GM19025 (cell line): Measurements from ENCODE around the gene SFXN5.
"Not testable (repeated sequence)": the region's sequence is repeated elsewhere in the genome, so short reads cannot be mapped to it uniquely, and the experiment has no call there.

ENCODE experiments used
- ATAC-seq: cut with Tn5 transposase; IDR thresholded peaks from one replicate; pipeline ENCODE4 v1.9.1; 2021; ENCODE audit warnings: mild to moderate bottlenecking, low read depth, moderate library complexity; ENCODE audit not compliant: unreplicated experiment

The SFXN5 gene

DNA sequence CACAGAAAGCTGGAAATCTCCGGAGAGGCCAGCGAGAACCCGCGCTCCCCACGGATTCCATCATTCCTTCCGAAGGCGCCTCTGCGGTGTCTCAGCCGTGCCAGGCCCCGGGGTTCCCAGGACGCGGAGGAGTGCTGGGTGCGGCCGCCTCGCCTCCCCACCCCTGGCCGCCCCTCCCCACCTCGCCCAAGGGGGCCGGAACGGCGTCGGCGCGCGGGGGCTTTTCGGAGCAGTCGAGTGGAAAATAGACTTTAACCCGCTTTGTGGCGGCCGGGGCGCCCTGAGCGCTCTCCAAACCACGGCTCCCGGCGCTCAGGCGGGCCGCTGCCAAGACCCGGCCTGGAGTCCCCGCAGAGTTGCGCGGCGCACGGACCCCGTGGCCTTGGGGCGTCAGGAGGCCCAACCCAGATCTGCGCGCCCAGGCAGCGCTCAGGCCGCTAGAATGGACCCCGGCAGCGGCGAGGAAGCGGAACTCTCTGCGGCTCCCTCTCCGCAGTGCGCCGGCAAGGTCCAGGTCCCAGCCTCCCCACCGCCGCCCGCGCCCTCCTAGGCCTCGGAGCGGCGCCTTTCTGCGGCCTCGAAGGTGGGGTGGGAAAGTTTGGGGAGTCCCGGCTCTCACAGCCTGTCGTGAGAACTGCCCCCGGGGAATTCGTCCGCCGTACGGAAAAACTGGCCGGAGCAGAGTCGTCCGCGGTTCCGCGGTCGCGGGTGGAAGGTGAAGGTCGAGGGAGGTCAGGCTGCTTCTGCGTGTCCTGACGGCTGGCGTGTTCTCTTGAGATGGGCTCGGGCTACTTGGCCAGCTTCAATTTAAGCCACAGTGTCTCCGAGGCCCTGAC is 155.4 kb downstream of the SFXN5 start:
- peak; percentile 54 for ATAC-seq

- ATAC-seq, result no peak
Observed at GRCh38 chr2:72915320-72915906, 156.1 kb downstream of the SFXN5 start.

- no peak for ATAC-seq
Observed at GRCh38 chr2:72914589-72915319, 156.8 kb downstream of the SFXN5 start.

DNA sequence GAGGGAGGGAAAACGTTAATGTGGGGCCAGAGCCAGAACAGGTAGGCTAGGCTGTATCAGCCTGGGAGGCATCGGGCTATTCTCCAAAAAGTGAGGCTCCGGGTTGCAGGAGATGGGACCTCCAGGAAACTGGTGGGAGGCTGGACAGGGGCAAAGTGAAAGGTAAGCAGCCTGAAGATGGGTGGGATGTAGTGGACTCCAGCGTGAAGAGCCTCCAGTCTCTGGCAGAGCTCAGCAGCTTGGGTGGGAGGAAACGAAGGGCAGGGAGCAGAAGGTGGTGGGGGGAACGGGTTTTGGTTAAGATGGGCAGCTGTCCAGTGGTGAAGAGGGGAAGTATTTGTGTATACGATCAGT is 157.3 kb downstream of the SFXN5 start:
- ATAC-seq, result no peak

GRCh38 chr2:72913486-72914205 is 157.9 kb downstream of the SFXN5 start:
- no peak for ATAC-seq

- no peak for ATAC-seq
Observed at GRCh38 chr2:72911256-72911655, 160.3 kb downstream of the SFXN5 start.

GRCh38 chr2:72908741-72909140 is 162.8 kb downstream of the SFXN5 start:
- ATAC-seq, result no peak

- not testable (repeated sequence) for ATAC-seq
Observed at GRCh38 chr2:72907369-72907768, 164.1 kb downstream of the SFXN5 start.

- no peak for ATAC-seq
Observed at GRCh38 chr2:72901426-72901825, 170.1 kb downstream of the SFXN5 start.

- no peak for ATAC-seq
Observed at GRCh38 chr2:72900191-72900825, 171.2 kb downstream of the SFXN5 start.

GRCh38 chr2:72898585-72898906 is 173.0 kb downstream of the SFXN5 start:
- no peak for ATAC-seq

GRCh38 chr2:72897785-72898584 is 173.5 kb downstream of the SFXN5 start:
- ATAC-seq, result no peak

GRCh38 chr2:72896446-72896845 is 175.1 kb downstream of the SFXN5 start:
- no peak for ATAC-seq

DNA sequence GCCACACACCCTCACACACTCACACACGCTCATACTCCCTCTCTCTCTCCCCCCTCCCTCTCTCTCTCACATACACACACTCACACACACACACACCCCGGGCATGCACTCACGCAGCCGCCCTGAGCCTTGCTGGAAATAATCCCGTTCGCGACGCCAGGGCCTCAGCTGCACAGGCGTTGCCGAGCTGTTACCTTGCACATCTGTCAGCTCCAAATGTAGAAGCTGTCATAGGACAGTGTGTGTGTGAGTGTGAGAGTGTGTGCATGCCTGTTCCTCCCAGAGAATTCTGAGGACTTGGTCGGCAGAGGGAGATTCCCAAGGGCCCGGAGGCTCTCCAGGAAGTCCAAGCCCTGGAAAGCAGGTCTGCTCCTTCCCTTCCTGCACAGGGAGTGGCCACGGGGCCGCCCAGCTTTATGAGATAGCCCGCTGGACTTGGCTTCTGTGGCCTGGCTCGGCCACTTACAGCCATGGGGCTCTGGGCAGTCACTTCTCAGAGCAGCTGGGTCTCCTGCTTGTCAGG is 175.7 kb downstream of the SFXN5 start:
- no peak for ATAC-seq

DNA sequence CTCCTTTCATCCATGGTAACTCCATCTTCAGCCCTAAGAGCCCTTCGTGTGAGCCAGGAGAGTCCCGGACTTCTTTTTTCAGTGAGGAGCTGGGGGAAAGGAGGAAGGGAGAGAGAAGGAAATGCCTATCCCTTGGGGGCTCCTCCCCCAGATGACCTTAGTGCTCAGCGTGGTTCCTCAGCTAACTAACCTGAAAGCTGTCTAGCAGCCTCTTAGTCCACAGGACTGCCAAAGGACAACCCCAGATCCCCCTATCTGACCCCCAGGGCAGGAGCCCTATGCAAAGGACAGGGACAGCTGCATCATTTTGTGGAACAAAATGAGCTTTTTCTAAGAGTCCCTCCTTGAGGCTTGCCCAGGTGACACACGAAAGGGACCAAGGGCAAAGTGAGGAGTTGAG is 176.4 kb downstream of the SFXN5 start:
- no peak for ATAC-seq

GRCh38 chr2:72894514-72894913 is 177.0 kb downstream of the SFXN5 start:
- no peak for ATAC-seq

- peak; percentile 68 for ATAC-seq
Observed at GRCh38 chr2:72893594-72894319, 177.8 kb downstream of the SFXN5 start.

DNA sequence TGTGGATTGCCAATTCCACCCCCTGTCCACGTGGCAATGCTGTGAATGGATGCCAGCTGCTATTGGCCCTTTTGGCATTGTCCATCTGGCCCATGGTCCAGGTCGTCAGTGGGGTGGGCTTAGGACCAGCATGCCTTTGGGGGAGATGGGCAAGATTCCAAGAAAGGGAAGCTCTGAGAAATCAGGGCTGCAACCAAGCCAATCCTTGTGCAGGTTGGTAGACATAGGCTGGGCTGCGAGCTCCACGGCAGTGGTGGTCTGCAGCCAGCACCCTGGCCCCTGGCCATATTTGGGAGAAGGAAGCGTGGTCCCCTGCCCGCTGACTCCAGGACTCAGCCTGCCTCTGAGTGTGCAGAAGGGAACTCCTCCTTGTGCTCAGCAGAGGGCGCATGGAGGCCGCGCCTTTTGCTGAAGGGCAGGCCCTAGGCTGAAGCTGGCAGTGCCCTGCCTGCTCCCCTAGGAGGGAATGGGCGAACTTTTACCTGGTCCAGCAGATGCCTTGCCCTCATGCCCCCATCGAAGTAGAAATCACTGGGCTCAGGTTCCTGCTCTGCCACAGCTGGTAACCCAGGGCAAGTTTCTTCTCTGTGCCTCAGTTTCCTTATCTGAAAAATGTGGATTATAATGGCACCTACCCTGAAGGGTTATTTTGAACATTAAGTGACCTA is 178.9 kb downstream of the SFXN5 start:
- ATAC-seq, result peak; percentile 53
